Fibroblast of skin of right biceps (primary cell): ENCODE results near the gene ZNF136.
A peak's percentile ranks its signal among the peaks of the same experiment; 100 is the strongest.

Source experiments
- DNase-seq: peaks from one replicate; pipeline ENCODE4 v3.0.0-alpha.2; 2013

The ZNF136 gene

DNA sequence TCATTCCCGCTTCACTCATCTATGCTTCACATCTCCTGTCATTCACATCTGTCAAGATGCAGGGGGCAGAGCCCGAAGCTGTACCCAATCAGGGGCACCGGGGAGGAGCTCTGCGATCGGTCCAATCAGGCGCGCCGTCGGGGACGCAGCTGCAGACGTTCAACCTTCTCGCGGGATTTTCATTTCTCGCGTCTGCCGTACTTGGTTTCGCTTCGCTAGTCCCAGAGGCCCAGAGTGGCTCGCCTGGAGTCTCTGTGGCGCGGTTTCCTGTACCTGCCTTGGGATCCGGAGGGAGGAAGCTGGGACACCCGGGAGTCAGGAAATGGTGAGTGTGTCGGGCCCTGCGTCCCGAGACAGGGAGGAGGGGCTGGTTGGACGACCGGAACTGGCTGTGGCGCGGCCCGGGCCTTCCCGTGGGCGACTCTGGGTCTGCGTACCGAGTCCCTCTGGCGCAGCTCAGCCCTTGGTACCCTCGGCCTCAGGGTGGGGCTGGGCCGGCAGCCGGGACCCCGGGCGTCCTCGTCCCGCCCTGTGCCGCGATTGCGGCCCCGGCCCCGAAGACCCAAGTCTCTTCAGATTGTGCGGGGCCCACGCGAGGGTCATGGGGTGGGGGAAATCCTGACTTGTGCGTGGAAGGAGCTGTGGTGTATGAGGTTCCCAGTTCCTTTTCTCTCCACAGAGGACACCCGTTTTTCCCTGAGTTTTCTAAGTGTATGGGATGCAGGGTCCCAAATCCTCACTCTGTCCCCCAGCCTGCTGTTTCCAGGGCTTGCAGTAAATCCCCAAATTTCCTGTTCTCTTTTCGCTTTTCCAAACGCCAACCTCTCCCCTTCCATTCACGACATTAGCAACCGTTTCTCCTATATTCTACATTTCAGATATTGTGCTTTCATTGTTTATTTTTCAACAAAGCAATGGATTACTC, at the start of gene ZNF136:
Gene ZNF136, plus strand, starts transcription at position 215 of the 925 bp plus-strand sequence. Its CDS starts 108 bp downstream, at position 323.
- peak; percentile 96 for DNase-seq

DNA sequence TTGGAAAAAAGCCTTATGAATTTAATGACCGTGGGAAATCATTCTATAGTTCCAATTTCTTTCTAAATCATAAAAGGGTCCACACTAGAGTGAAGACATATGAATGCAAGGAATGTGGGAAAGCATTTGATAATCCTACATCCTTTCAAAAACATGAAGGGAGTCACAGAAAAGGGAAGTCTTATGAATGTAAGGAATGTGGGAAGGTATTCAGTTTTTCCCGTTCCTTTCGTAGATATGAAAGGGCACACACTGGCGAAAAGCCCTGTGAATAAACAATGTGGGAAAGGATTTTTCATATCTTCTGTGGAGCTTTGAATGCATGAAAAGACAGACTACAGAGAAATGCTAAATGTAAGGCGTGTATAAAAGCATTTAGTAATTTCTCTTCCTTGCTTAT, 49.8 kb upstream of the ZNF136 start:
- peak; percentile 9 for DNase-seq

DNA sequence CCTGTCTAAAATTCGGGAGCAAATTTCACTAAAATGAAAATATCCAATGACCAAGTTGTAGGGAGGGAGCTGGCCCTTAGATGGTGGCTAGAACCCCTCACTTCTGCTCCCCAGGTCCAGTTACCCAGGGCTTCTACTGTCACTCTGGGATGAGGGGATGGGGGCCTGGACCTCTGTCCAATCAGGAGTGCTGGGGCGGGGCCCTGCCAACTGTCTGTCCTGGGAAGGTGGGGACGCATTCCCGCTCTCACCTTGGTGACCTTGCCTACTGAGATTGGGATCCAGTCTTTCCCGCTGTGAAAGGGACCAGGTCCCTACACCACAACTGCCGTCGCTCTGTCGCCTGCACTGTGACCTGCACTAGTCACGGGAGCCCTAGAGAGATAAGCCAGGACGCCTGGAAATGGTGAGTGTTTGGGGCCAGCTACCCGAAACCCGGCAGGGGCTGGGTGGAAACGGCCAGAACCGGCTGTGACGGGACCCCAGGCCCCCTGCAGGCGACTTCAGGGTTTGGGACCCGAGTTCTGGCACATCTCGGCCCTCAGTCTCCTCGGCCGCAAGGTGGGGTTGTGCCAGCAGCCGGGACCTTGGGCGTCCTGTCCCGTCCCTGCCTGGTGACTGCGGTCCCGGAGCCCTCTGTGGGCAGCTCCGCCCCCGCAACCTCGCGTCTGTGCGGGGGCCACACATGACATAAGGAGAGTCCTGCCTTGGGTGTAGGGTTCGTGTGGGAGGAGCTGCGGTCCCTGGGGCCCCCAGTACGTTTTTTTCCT, 45.5 kb upstream of the ZNF136 start:
- DNase-seq: no peak

DNA sequence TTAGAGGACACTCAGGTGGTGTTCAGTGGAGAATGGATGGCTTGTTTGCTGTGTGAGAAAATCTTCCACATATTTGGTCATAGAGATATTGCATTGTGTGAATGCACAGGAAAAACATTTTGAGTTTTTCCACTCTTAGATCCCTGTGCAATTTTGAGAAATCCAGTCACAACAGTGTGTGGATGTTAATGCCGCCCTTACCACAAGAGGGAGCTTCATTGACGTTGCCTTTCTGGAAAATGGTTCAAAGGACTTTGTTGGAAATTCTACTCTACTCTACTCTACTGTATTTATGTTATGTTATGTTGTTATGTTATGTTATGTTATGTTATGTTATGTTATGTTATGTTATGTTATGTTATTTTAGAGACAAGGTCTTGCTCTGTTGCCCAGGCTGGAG, 36.2 kb upstream of the ZNF136 start:
- no peak for DNase-seq

DNA sequence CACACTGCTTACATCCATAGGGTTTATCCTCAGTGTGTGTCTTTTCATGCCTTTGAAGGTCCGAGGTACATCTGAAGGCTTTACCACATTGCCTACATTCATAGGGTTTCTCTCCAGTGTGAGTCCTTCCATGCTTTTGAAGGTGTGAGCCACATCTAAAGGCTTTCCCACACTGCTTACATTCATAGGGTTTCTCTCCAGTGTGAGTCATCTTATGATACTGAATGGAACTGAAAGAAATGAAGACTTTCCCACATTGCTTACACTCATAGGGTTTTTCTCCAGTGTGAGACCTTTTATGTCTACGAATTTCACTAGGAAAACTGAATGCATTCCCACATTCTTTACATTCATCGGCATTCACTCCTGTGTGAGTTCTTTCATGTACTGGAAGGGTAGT, 29.8 kb upstream of the ZNF136 start:
- DNase-seq: peak; percentile 18

DNA sequence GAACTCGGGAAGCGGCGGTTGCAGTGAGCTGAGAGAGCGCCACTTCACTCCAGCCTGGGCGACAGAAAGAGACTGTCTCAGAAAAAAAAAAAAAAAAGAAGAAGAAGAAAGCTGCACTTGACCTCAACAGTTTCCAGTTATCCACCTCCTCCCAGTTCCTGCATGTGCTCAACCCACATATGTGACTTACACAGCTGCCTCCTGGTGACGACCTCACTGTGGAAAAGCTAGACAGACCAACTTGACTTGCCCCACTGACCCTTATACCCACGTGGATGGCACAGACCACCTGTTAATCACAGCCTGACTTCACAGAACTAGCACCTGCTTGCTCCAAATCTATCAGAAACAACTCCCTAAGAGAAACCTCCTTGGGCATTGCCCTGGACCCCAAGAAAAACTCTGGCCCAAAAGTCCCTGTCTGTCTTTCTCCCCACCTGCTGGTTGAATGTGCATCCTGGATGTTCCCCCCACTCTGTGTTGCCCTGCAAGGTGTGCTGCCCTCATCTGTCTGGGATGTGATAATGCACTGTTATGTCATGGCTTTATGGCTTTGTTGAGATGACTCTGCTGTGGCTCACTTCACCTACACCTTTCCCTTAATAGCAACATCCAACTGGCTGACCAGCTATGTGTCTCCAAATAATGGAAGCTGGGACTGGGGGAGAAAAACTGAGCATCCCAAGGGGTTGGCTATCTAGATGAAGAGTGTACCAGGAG, 25.5 kb upstream of the ZNF136 start:
- DNase-seq: no peak

DNA sequence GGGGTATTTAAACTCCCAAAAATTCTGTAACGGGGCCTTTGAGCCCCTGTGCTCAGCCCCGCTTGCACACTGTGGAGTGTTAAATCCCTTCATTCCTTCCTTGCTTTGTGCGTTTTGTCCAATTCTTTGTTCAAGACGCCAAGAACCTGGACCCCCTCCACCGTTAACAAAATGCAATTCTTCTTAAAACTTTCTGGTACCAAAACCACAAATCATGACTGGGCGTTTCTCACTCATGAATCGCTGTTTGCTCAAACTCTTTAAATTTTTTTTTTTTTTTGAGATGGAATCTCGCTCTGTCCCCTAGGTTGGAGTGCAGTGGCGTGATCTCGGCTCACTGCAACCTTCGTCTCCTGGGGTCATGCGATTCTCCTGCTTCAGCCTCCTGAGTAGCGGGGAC, 23.6 kb upstream of the ZNF136 start:
- no peak for DNase-seq

DNA sequence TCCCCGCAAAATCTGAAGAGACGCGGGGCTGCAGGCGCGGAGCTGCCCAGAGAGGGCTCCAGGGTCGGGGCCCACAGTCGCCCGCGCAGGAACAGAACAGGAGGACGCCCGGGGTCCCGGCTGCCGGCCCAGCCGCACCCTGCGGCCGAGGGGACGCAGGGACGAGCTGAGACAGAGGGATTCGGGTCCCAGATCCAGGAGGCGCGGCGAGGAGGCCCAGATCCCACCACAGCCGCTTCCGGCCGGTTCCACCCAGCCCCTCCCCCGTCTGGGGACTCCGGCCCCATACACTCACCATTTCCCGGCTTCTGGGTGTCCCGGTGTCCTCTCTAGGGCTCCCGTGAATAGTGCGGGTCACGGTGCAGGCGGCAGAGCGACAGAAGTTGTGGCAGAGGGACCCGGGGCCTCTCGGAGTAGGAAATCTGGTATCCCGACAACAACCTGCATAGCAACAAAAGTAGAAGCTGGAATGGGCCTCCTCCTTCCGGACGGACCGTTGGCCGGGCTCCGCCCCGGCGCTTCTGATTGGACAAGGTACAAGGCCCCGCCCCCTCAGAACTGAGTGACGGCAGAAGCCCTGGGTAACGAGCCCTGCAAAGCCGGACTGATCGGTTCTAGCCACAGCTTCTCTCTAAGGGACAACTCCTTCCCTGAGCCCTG, 22.9 kb upstream of the ZNF136 start, which contains the start of gene ZNF20:
Gene ZNF20, minus strand, starts transcription at position 466 of the 660 bp plus-strand sequence. Its CDS starts 168 bp downstream, at position 298.
- DNase-seq: peak; percentile 91

DNA sequence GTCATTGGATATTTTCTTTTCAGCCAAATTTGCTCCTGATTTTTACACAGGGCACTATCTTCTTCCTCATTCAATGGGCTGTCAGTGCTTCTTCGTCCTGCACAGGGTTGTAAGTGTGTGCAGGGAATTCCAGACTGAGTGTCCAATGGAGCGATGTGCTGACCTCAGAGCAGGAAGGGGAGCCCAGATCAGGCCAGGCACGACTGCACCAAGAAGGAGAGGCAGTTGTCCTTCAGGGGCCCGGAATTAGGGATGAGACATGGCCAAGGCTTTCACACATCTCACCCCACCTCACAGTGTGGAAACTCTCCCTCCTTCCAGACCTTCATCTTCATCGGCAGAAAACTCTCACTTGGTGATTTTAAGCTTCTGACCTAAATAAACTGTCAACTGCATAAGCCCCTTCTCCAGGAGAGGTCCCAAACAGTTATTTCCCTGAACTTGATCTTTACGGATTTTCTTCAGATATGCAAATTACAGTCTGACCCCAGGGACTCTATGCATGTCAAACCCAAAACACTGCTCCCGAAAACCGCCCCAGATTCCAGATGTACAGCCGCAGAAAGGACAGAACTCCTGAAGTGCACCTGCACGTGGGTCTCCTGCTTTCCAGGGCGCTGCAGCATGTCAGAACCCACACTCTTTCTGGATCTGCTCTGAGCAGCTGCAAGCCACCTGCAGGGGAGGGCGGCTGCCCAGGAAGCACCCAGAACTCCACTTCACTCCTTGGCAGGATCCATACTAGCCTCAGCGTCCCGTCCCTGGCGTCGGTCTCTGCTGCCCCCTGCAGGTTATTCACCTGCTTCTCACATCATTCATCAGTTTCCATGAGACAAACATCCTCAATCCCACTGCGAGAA, 22.1 kb upstream of the ZNF136 start:
- DNase-seq: peak; percentile 77

DNA sequence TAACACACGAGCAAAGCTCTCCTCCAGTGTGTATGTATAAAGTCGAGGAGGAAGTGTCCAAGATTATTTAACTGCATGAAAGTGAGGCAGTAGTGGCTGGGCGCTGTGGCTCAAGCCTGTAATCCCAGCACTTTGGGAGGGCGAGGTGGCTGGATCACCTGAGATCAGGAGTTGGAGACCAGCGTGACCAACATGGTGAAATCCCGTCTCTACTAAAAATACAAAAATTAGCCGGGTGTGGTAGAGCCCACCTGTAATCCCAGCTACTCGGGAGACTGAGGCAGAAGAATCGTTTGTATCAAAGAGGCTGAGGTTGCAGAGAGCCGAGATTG, 21.5 kb upstream of the ZNF136 start:
- DNase-seq: no peak

DNA sequence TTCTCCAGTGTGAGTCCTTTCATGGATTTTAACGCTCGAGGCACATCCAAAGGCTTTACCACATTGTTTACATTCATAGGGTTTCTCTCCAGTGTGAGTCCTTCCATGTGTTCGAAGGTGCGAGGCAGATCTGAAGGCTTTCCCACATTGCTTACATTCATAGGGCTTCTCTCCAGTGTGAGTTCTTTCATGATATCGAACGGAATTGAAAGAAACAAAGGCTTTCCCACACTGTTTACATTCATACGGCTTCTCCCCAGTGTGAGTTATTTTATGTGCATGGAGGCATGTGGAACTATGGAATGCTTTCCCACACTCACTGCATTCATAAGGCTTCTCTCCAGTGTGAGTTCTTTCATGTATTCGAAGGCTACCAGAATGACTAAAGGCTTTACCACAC, 17.5 kb upstream of the ZNF136 start:
- no peak for DNase-seq

DNA sequence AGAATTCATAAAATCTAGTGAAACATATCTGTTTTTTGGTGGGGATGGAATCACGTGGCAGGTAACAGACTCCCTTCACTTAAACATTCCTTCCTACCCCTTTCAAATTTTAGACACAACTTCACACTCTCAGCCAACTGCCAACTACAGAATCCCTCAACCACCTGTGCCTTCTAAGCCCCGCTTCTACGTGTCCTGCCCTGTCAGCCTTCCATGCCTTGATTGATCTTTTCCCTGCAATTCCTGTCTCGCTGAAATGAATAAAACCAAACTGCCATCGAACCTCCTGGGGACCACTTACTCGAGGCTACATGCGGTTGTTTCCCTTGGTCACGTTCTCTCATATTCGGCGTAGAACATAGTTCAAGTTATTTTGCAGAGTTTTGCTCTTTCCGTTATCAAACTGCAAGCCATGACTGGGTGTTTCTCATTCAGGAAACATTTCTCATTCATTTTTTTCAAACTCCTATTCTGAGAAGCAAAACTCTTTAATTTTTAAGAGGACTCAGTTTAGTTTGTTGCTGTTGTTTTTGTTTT, 7.5 kb upstream of the ZNF136 start:
- DNase-seq: no peak

DNA sequence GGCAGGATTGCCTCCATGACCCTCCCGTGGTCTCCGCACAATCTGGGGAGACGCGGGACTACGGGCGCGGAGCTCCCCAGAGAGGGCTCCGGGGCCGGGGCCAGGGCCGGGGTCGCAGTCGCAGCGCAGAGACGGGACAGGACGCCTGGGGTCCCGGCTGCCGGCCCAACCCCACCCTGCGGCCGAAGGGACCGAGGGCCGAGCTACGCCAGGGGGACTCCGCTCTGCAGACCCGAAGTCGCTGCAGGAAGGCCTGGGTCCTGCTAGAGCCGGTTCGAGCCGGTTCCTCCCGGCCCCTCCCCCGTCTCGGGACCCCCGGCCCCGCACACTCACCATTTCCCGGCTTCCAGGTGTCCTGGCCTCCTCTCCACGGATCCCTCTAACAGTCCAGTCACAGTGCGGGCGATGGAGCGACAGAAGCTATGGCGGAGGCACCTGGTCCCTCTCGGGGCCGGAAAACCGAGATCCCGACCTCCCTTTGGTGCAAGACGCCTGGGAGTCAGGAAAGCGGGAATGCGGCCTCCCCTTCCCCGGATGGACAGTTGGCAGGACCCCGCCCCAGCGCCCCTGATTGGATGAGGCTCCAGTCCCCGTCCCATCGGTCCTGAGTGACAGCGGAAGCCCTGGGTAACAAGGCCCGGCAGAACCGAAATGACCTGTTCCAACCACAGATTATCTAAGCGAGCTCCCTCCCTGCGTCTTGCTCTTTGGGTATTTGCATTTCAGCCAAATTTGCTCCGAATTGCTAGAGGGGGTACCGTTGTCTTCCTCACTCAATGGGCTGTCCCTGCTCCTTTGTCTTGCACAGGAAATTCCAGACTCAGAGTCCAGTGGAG, 6.5 kb upstream of the ZNF136 start, which contains the start of gene ZNF625:
Gene ZNF625, minus strand, starts transcription at position 512 of the 836 bp plus-strand sequence. Its CDS starts 176 bp downstream, at position 336.
- peak; percentile 89 for DNase-seq

DNA sequence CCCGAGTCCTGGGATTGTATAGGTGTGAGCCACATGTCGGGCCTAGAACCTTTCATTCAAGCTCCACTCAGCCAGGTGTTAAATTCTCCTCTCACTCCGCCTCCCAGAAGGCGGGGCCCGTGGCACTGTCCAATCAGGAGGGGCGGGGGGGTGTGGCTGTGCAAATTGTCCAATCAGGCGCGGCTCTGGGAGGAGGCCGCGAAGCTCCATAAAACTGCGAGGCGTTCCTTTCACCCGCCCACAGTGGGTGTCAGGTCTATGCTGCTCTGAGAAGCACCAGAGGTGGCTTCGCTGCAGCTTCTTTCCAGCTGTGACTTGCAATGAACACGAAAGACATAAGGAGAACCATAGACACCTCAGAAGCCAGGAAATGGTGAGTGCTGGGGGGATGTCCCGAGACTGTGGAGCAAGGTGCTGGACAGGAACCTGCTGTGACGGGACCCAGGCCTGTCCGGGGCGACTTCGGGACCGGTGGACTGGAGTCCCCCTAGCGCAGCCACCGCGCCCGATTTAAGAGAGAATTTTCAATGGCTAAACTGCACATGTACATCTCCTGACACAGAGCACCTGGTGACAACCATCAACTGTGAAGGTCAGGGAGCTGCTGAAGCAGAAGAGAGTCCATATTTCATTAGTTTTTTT, 3.0 kb upstream of the ZNF136 start:
- no peak for DNase-seq

DNA sequence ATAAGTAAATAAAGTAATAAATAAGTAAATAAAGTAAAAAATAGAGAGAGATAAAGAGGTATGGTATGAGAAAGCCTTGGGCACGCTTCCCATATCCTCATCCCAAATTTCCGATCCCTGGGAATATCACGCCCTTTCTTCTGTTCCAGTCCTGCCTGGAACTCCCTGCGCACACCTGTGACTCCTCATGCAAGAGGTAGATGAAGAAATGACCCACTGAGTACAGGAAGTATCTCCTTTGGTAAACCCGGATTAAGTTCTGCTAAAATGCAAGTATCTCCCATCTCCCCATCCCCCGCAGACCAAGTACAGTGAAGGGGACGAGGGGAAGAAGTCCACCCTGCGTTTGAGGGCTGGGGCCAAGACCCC, 399 bp upstream of the ZNF136 start:
- DNase-seq: no peak

DNA sequence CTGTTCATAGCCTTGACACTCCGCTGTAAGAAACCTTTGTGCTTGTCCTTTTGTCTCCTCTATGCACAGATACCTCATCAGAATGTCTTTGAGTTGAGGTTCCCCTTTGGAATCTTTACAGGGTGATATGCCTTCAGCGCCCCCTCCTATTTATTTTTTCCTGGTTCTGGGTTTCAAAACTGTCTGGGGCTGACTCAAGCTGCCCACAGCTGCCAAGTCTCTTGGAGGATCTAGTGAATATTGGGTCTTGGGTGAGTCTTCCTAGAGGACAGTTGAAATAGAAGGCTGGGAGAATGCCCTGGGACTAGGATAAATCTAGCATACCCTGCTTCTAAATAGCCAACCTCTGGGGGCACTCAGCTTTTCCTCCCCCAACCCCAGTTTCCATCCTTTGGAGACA, 930 bp downstream of the ZNF136 start:
- DNase-seq: no peak

DNA sequence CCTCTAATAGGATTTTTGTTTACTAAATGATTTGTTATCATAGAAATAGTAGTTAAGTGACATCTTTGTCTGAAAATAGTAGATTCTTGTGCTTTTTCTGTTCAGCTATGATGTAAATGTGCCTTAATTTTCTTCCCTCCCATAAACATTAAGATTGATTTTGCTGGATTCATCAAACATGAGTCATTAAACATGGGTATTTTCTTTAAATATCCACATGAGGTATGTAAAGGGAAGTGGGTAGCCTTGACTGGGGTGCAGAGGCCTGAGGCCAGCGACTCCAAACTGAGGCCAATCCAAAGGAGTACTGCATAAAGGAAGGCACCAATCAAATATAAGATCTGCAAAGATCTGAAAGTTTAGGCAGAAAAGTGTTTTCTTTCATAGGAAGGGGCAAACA, 3.7 kb downstream of the ZNF136 start:
- DNase-seq: peak; percentile 26

DNA sequence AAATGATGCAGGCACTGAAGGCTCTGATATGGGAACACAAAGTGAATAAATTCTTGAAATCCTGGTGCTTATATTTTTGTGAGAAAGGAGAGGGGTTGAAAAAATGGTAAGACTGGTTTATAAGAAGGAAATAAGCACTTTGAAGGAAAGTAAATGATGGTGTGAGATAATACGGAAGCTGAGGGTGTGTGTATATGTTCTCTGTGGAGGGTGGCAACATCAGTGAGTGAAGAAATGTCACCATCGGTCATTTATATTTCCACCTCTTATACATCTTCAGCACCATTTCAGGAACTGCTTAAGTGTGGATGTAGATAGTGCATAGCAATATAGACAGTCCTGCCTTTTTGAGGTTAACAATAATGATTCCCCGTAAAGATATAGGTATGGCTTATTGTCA, 17.5 kb downstream of the ZNF136 start:
- no peak for DNase-seq

DNA sequence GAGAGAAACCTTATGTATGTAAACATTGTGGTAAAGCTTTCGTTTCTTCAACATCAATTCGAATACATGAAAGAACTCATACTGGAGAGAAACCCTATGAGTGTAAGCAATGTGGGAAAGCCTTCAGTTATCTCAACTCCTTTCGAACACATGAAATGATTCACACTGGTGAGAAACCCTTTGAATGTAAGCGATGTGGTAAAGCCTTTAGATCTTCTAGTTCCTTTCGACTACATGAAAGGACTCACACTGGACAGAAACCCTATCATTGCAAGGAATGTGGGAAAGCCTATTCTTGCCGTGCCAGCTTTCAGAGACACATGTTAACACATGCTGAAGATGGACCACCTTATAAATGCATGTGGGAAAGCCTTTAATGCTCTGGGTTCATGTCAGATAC, 24.7 kb downstream of the ZNF136 start:
- DNase-seq: no peak
